ENCODE results near the gene TMEM232.
"Not testable (repeated sequence)": the region's sequence is repeated elsewhere in the genome, so short reads cannot be mapped to it uniquely, and the experiment has no call there.

TMEM232 gene

DNA sequence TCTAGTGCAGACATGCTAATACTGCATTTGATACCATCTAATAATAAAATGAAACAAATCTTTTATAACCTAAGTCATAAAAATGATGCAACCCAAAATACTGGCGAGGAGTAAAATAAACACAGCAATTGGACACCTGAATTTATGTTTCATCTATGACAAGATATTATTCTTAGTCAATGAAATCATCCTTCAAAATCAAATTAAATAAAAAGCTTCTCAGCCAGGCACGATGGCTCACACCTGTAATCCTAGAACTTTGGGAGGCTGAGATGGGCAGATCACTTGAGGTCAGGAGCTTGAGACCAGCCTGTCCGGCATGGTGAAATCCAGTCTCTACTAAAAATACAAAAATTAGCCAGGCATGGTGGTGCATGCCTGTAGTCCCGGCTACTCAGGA lies 179.0 kb downstream of the TMEM232 start:
- Histone ChIP-seq H3K4me3 (ENCODE audit: low read depth in 1 of 2, low read length in 1 of 2) (no peak overlapping the region), H3K4me1 (ENCODE audit: control insufficient read depth in 1 of 2, insufficient read depth in 1 of 2, low read depth in 1 of 2, low read length in 1 of 2) (no peaks in the 10 kb centered on the region), H3K9me3 (no peaks in the 10 kb centered on the region), H3K36me3 (no peaks in the 10 kb centered on the region), H3K27ac (no peak overlapping the region), H3K27me3 (no peaks in the 10 kb centered on the region)
- TF ChIP-seq, protein P1, sequence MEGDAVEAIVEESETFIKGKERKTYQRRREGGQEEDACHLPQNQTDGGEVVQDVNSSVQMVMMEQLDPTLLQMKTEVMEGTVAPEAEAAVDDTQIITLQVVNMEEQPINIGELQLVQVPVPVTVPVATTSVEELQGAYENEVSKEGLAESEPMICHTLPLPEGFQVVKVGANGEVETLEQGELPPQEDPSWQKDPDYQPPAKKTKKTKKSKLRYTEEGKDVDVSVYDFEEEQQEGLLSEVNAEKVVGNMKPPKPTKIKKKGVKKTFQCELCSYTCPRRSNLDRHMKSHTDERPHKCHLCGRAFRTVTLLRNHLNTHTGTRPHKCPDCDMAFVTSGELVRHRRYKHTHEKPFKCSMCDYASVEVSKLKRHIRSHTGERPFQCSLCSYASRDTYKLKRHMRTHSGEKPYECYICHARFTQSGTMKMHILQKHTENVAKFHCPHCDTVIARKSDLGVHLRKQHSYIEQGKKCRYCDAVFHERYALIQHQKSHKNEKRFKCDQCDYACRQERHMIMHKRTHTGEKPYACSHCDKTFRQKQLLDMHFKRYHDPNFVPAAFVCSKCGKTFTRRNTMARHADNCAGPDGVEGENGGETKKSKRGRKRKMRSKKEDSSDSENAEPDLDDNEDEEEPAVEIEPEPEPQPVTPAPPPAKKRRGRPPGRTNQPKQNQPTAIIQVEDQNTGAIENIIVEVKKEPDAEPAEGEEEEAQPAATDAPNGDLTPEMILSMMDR (IDR thresholded peaks at IDR 0.05): no peak

DNA sequence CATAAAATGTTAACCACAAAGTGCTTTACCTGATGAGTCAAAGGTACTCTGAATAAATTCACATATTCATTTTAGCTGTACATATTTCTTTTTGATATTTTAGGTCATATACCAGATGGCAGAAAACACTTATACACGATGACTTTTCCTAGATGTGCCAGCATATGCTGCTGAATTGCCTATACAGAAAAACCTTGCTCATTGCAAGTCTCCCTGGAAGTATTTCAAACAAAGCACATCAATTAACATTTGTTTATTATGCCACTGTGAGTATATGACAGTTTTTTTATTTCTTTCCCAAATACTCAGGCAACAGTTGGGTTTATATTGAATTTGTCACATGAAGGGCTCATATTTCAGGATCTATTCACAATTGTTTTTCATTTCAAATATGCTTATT lies 180.8 kb downstream of the TMEM232 start:
- TF ChIP-seq, protein P1 (IDR thresholded peaks at IDR 0.05): no peak
- H3K9me3 ChIP-seq: no peaks in the 10 kb centered on the region
- no peaks in the 10 kb centered on the region for H3K36me3 ChIP-seq
- H3K4me1 ChIP-seq (ENCODE audit: control insufficient read depth in 1 of 2, insufficient read depth in 1 of 2, low read depth in 1 of 2, low read length in 1 of 2): no peaks in the 10 kb centered on the region
- no peak overlapping the region for H3K27ac ChIP-seq
- H3K27me3 ChIP-seq: no peaks in the 10 kb centered on the region
- H3K4me3 ChIP-seq (ENCODE audit: low read depth in 1 of 2, low read length in 1 of 2): no peak overlapping the region

DNA sequence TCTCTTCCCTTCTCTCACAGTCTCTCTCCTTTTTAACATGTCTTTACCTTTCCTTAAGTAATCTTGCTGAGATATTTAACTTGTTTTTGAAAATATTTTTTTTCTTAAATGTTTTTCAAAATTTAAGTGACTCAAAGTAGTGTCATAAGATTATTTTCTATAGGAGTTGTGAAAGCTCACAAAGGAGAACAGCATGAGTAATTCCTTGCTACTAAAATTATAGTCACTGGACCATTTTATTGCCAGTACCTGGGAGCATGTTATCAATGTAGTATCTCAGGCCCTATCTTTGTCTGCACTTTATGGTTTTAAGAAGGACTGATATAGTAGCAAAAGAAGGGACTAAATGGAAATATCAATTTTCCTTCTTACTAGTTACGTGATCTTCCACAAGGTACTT lies 181.9 kb downstream of the TMEM232 start:
- Histone ChIP-seq H3K36me3 (no peaks in the 10 kb centered on the region), H3K27ac (no peak overlapping the region), H3K27me3 (no peaks in the 10 kb centered on the region), H3K4me3 (ENCODE audit: low read depth in 1 of 2, low read length in 1 of 2) (no peak overlapping the region), H3K9me3 (no peaks in the 10 kb centered on the region), H3K4me1 (ENCODE audit: control insufficient read depth in 1 of 2, insufficient read depth in 1 of 2, low read depth in 1 of 2, low read length in 1 of 2) (no peaks in the 10 kb centered on the region)
- TF ChIP-seq, protein P1 (IDR thresholded peaks at IDR 0.05): no peak

DNA sequence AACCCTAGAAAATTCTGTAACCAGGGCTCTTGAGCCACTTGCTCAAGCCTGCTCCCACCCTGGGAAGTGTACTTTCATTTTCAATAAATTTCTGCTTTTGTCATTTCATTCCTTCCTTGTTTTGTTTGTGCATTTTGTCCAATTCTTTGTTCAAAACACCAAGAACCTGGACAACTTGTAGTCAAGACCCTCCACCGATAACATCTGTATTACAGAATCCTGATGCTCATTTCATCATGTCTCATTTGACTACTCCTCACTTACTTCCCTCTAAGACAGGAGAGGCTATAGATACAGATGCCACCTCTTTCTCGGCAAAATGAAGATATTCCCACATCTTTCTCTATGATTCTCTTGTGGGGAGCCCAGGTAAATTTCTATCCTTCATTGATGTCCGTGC lies 183.5 kb downstream of the TMEM232 start:
- H3K27ac ChIP-seq: no peak overlapping the region
- H3K9me3 ChIP-seq: no peaks in the 10 kb centered on the region
- no peaks in the 10 kb centered on the region for H3K27me3 ChIP-seq
- no peaks in the 10 kb centered on the region for H3K4me1 ChIP-seq (ENCODE audit: control insufficient read depth in 1 of 2, insufficient read depth in 1 of 2, low read depth in 1 of 2, low read length in 1 of 2)
- no peak overlapping the region for H3K4me3 ChIP-seq (ENCODE audit: low read depth in 1 of 2, low read length in 1 of 2)
- no peaks in the 10 kb centered on the region for H3K36me3 ChIP-seq
- TF ChIP-seq, protein P1 (IDR thresholded peaks at IDR 0.05): no peak

DNA sequence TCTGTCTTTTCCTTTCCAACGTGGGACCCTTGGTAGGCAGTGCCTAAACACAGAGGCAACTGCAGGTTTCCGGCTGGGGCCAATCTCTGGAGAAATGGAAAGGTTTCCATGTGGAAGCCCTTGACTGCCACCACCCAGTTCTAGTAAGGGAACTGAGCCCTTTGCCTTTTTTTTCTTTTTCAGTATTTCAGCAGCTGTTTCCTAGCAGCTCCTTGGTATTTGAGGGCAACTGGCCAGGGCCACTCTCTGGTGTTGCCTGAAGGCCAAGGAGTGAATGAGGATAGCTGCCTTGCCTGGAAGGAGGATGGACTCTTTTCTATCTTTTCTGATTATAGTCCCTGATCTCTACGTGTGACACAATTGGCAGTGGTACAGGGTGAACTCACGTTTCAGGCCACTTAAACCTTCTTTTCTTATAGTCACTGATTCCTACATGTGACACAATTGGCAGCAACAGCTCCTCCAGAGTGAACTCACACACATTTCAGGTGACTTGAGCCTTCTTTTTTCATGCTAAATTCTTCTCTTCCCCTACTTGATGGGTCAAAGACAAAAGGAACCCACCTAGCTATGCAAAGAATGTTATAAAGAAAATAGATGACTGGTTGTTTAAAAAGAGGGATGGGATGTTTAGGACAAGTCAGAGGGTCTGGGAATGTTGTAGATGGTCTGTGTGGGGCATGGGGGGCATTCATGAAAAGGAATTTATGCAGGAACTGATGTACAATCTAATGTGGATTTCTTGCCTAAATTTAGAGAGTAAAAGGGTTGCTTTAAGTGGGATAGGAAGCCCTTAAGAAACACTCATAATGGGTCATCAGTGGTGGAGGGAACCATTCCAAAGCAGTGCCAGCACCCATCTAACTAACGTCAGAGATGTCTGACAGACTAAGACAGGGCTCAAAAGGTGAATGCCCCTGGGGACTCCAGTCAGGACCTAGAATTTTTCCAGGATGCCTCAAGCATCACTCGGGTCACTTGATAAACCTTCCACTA lies 190.1 kb downstream of the TMEM232 start:
- H3K27me3 ChIP-seq: no peaks in the 10 kb centered on the region
- no peak overlapping the region for H3K4me3 ChIP-seq (ENCODE audit: low read depth in 1 of 2, low read length in 1 of 2)
- no peaks in the 10 kb centered on the region for H3K4me1 ChIP-seq (ENCODE audit: control insufficient read depth in 1 of 2, insufficient read depth in 1 of 2, low read depth in 1 of 2, low read length in 1 of 2)
- no peak overlapping the region for H3K27ac ChIP-seq
- H3K36me3 ChIP-seq: no peaks in the 10 kb centered on the region
- no peaks in the 10 kb centered on the region for H3K9me3 ChIP-seq
- TF ChIP-seq, protein P1 (IDR thresholded peaks at IDR 0.05): no peak

DNA sequence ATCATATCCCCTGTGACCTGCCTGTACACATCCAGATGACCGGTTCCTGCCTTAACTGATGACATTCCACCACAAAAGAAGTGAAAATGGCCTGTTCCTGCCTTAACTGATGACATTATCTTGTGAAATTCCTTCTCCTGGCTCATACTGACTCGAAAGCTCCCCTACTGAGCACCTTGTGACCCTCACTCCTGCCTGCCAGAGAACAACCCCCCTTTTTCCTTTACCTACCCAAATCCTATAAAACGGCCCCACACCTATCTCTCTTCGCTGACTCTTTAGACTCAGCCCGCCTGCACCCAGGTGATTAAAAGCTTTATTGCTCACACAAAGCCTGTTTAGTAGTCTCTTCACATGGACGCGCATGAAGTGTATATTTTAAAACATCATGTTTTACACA lies 191.3 kb downstream of the TMEM232 start:
- not testable (repeated sequence) for H3K9me3 ChIP-seq; H3K27ac ChIP-seq; H3K4me1 ChIP-seq (ENCODE audit: control insufficient read depth in 1 of 2, insufficient read depth in 1 of 2, low read depth in 1 of 2, low read length in 1 of 2); H3K4me3 ChIP-seq (ENCODE audit: low read depth in 1 of 2, low read length in 1 of 2); H3K27me3 ChIP-seq; H3K36me3 ChIP-seq
